ENCODE measurements around the gene MYO16. TPM values are rescaled to one million over a fixed set of nuclear protein-coding genes. Genes with fewer than 3 reads are reported as not detected.

The MYO16 gene
- not detected for total RNA-seq

- H3K27ac ChIP-seq: no peak within 1 kb of the TSS
- H3K4me1 ChIP-seq: no peaks in the 10 kb centered on the region
- DNase-seq (ENCODE audit: low spot score in 2 of 2): no peak
- no peak within 1 kb of the TSS for H3K4me3 ChIP-seq
- H3K27me3 ChIP-seq: no peaks in the 10 kb centered on the region
- no peaks in the 10 kb centered on the region for H3K9me3 ChIP-seq
- intact Hi-C loops (cut with DNase I): no loop called here
- no peaks in the 10 kb centered on the region for H3K36me3 ChIP-seq
- TF ChIP-seq, protein P1, sequence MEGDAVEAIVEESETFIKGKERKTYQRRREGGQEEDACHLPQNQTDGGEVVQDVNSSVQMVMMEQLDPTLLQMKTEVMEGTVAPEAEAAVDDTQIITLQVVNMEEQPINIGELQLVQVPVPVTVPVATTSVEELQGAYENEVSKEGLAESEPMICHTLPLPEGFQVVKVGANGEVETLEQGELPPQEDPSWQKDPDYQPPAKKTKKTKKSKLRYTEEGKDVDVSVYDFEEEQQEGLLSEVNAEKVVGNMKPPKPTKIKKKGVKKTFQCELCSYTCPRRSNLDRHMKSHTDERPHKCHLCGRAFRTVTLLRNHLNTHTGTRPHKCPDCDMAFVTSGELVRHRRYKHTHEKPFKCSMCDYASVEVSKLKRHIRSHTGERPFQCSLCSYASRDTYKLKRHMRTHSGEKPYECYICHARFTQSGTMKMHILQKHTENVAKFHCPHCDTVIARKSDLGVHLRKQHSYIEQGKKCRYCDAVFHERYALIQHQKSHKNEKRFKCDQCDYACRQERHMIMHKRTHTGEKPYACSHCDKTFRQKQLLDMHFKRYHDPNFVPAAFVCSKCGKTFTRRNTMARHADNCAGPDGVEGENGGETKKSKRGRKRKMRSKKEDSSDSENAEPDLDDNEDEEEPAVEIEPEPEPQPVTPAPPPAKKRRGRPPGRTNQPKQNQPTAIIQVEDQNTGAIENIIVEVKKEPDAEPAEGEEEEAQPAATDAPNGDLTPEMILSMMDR (IDR thresholded peaks at IDR 0.05): no peak
Measured at GRCh38 chr13:108629181-108629752, at the start of gene MYO16. TSS of gene MYO16 (plus strand) at chr13:108629611. CDS start at chr13:108629845, 234 bp downstream.

GRCh38 chr13:108586826-108587225, 42.6 kb upstream of the MYO16 start:
- no peak overlapping the region for H3K27ac ChIP-seq
- no peaks in the 10 kb centered on the region for H3K4me1 ChIP-seq
- H3K27me3 ChIP-seq: no peaks in the 10 kb centered on the region
- H3K9me3 ChIP-seq: no peaks in the 10 kb centered on the region
- H3K36me3 ChIP-seq: no peaks in the 10 kb centered on the region
- TF ChIP-seq, protein P1 (IDR thresholded peaks at IDR 0.05): no peak
- H3K4me3 ChIP-seq: no peak overlapping the region
- no peak for DNase-seq (ENCODE audit: low spot score in 2 of 2)
- intact Hi-C loops (cut with DNase I): no loop called here

- intact Hi-C loops (cut with DNase I): no loop called here
- Histone ChIP-seq H3K36me3 (no peaks in the 10 kb centered on the region), H3K27me3 (no peaks in the 10 kb centered on the region), H3K27ac (no peak overlapping the region), H3K4me1 (no peaks in the 10 kb centered on the region), H3K4me3 (no peak overlapping the region), H3K9me3 (no peaks in the 10 kb centered on the region)
- TF ChIP-seq, protein P1 (IDR thresholded peaks at IDR 0.05): no peak
- no peak for DNase-seq (ENCODE audit: low spot score in 2 of 2)
Measured at GRCh38 chr13:108588516-108588915, 40.9 kb upstream of the MYO16 start.

GRCh38 chr13:108594153-108594552, 35.3 kb upstream of the MYO16 start:
- Histone ChIP-seq H3K27me3 (no peaks in the 10 kb centered on the region), H3K4me1 (no peaks in the 10 kb centered on the region), H3K9me3 (no peaks in the 10 kb centered on the region), H3K4me3 (no peak overlapping the region), H3K27ac (no peak overlapping the region), H3K36me3 (no peaks in the 10 kb centered on the region)
- intact Hi-C loops (cut with DNase I): no loop called here
- TF ChIP-seq, protein P1 (IDR thresholded peaks at IDR 0.05): no peak
- no peak for DNase-seq (ENCODE audit: low spot score in 2 of 2)

DNA sequence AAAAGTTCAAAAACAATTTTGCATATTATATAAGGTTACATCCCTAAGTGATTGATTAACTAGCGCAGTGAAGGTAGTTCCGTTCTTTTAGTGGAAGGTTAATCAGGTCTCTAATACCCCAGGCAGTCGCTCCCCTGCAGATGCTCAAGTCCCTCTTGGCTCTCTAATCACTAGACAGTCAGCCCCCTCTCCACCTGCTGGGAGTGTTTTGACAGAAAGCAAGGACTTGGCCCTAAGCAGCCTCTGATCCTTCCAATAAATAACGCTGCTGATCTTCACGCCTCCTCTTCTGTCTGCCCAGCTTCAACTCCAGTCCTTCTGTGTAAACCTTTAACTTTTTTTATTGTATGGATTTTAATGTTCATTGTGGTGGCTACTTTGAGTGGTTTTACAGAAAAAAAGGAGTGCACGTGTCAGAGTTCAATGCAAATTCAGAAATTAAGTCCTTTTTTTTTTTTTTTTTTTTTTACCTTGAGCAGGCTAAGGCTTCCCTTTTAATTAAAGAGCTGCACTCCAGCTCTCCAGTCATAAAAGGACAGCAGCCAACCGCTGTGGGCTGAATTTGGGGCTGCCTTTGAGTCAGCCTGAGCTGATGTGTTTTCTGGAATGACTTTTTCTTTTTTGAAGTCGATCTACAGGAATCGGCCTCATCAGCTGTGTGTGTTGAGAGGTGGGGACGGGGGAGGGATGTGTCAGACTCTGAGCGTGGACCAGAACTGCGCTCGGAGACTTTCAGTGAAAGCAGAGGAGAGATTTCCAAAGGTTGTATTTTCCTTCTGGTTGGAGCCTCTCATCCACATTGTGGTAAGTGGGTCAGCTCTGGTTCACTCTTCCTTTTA, 33.8 kb upstream of the MYO16 start:
- intact Hi-C loops (cut with DNase I): no loop called here
- Histone ChIP-seq H3K9me3 (no peaks in the 10 kb centered on the region), H3K4me3 (no peak overlapping the region)

More for the DNA sequence above, 33.8 kb upstream of the MYO16 start:
- H3K4me1 ChIP-seq: no peaks in the 10 kb centered on the region
- H3K27me3 ChIP-seq: no peaks in the 10 kb centered on the region
- no peak for DNase-seq (ENCODE audit: low spot score in 2 of 2)
- H3K36me3 ChIP-seq: no peaks in the 10 kb centered on the region
- H3K27ac ChIP-seq: no peak overlapping the region
- TF ChIP-seq, protein P1 (IDR thresholded peaks at IDR 0.05): no peak

Data from ascending aorta (tissue), 2 donors.